A549 (cell line): ENCODE data around the gene MRPL20.

Source experiments
- CHD2 ChIP-seq: fragments of 150-350 bp; IDR thresholded peaks from 2 replicates; pipeline ENCODE4 v1.6.1; 2014; ENCODE audit warnings: low read length; ENCODE audit not compliant: partially characterized antibody
- CTCF ChIP-seq: fragments of >200 bp; sonication (Bioruptor Twin); formaldehyde crosslinking; IDR thresholded peaks from 3 replicates; pipeline ENCODE4 v1.5.1; 2016
- EP300 ChIP-seq, 2 experiments: fragments of >200 bp; sonication (Bioruptor Twin); formaldehyde crosslinking; IDR thresholded peaks; 2 replicates in 1 of 2; 3 replicates in 1 of 2; pipeline ENCODE4 v1.6.1; 2016 to 2017
- FOSL2 ChIP-seq, 2 experiments: fragments of 450-650 bp in 1 of 2; fragments of >200 bp in 1 of 2; sonication (Bioruptor Twin) in 1 of 2; formaldehyde crosslinking; IDR thresholded peaks; 2 replicates each; pipeline versions ENCODE4 v1.5.0 to v1.6.1; 2016 to 2020; ENCODE audit warnings: mild to moderate bottlenecking in 1 of 2, moderate library complexity in 1 of 2
- JUN ChIP-seq, 2 experiments: fragments of >200 bp; sonication (Bioruptor Twin); formaldehyde crosslinking; IDR thresholded peaks; 2 replicates in 1 of 2; 3 replicates in 1 of 2; pipeline ENCODE4 v1.6.1; 2016 to 2017
- JUNB ChIP-seq: fragments of >200 bp; sonication (Bioruptor Twin); formaldehyde crosslinking; IDR thresholded peaks from 2 replicates; pipeline ENCODE4 v1.6.1; 2016
- MAFK ChIP-seq: fragments of 450-650 bp; IDR thresholded peaks from 2 replicates; pipeline ENCODE4 v1.6.1; 2014; ENCODE audit not compliant: partially characterized antibody
- MAX ChIP-seq: IDR thresholded peaks from 2 replicates; pipeline ENCODE4 v1.6.1; 2012
- MAZ ChIP-seq: fragments of 150-350 bp; IDR thresholded peaks from 2 replicates; pipeline ENCODE4 v1.6.1; 2014; ENCODE audit warnings: antibody characterized with exemption, low read depth, low read length, borderline replicate concordance
- PBX3 ChIP-seq: IDR thresholded peaks from 2 replicates; pipeline ENCODE4 v1.6.1; 2012
- POLR2A ChIP-seq: IDR thresholded peaks from 2 replicates; pipeline ENCODE4 v1.6.1; 2012; ENCODE audit warnings: mild to moderate bottlenecking, low read length
- POLR2AphosphoS2 ChIP-seq: conservative IDR thresholded peaks from 2 replicates; pipeline ENCODE4 v1.6.1; 2012; ENCODE audit warnings: low read length, improper control_type of control experiment, inconsistent platforms
- RAD21 ChIP-seq, 2 experiments: fragments of >200 bp in 1 of 2; sonication (Bioruptor Twin) in 1 of 2; formaldehyde crosslinking in 1 of 2; IDR thresholded peaks in 1 of 2; conservative IDR thresholded peaks in 1 of 2; 2 replicates in 1 of 2; 3 replicates in 1 of 2; pipeline ENCODE4 v1.6.1; 2012 to 2018; ENCODE audit warnings: inconsistent platforms in 1 of 2
- REST ChIP-seq: fragments of 200-600 bp; sonication (generic); IDR thresholded peaks from 2 replicates; pipeline ENCODE4 v1.6.1; 2016; ENCODE audit warnings: antibody characterized with exemption, mild to moderate bottlenecking, moderate library complexity

- TF ChIP-seq CHD2, result no peak
- TF ChIP-seq JUN (IDR thresholded peaks at IDR 0.05), result no peak
- TF ChIP-seq REST, result no peak
- no peak for TF ChIP-seq CTCF
- TF ChIP-seq MAFK, result no peak
- no peak for TF ChIP-seq POLR2A
- TF ChIP-seq POLR2AphosphoS2, result no peak
- no peak for TF ChIP-seq JUNB
- no peak for TF ChIP-seq MAX
- no peak for TF ChIP-seq MAZ
- no peak for TF ChIP-seq EP300 (IDR thresholded peaks at IDR 0.05)
- no peak for TF ChIP-seq RAD21 (conservative IDR thresholded peaks at IDR 0.05 in 1 of 2, IDR thresholded peaks at IDR 0.05 in 1 of 2)
- no peak for TF ChIP-seq FOSL2 (IDR thresholded peaks at IDR 0.05)
- no peak for TF ChIP-seq FOSL2 (CRISPR knock-in tag; IDR thresholded peaks at IDR 0.05)
- no peak for TF ChIP-seq PBX3
Measured at GRCh38 chr1:1434824-1435105, 27.7 kb upstream of the MRPL20 start.
